Stimulated activated CD8-positive, alpha-beta memory T cell treated with anti-CD3 and anti-CD28 coated beads, Interleukin-7, amount 100 ng/mL, for 1 hour (primary cell): ENCODE results near the gene VPS26A.
"Not testable (repeated sequence)": the region's sequence is repeated elsewhere in the genome, so short reads cannot be mapped to it uniquely, and the experiment has no call there.

Source experiments
- DNase-seq, 2 donors: peaks; one replicate each; pipeline ENCODE4 v3.0.0-alpha.2; 2020; ENCODE audit warnings: low read depth in 2 of 2

The VPS26A gene

DNA sequence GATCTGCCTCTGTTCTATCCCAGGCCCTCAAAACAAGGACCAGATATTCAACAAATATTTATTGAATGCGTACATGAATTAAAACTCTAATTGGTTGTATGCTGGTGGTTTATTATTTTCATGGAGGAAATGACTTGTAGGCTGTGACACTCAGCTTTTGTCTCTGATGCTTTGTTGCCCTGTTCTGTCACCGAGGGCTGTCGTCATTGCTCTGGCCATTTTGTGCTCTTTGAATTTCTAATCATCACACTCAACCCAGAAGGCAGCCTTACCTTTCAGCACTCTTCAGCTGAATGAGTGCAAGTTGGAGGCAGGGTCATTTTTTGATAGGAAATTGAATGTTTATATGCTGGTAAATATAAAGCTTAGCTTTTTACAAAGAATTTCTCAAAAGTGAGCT lies 21.5 kb upstream of the VPS26A start:
- DNase-seq: no peak

DNA sequence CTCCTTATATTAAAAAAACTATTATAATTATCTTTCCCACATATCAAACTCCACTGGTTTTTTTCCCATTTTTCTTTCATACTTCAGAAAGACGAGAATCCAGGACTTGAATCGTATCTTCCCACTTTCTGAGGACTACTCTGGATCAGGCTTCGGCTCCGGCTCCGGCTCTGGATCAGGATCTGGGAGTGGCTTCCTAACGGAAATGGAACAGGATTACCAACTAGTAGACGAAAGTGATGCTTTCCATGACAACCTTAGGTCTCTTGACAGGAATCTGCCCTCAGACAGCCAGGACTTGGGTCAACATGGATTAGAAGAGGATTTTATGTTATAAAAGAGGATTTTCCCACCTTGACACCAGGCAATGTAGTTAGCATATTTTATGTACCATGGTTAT lies 20.2 kb upstream of the VPS26A start:
- no peak for DNase-seq

DNA sequence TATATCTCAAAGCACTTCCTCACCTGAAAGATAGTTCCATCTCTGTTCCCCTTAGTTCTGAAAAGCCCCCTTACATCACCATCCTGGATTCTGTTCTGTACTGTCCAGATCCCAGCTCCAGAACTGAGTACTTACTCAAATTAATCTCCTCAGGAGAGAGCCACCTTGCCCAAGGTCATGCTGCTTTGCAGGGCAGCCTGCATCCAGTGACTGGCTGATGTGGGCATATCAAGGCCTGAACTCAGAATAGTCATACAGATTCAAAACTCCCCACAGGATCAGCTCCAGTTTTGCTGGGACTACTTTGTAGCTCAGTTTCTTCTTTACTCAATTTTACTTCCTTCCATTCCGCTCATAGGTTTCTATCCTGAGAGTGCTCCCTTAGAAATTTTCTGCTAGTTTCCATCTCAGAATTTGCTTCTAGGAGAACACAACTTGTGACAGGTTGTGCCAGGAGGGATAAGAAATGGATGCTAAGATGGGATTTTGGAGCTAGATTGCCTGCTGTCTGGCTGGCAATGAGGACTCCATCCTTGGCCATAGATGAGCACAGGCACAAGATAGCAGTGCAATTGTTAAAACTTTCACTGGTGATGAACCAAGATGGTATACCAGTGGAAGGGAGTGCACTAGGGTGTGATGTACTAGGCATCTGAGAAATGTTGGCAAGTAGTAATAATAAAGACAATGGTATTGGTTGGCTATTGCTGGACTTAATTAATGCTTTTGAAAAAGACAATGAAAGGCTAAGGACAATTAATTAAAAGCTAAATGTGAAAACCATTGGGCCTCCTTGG lies 18.8 kb upstream of the VPS26A start:
- DNase-seq: no peak

DNA sequence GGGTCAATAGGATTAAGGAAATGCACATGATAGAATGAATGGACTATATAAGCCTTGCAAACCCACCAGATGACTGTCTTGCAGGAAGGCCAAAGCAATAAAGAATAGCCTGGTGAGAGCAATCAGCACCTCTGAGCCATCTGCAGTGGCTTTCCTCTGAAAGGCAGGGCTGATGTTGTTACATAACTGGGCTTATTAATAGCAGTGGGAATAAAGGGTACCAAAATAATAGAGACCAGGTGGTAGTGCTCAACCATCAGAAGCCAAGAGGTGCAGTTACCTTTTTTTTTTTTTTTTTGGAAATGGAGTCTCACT lies 16.8 kb upstream of the VPS26A start:
- DNase-seq: no peak

DNA sequence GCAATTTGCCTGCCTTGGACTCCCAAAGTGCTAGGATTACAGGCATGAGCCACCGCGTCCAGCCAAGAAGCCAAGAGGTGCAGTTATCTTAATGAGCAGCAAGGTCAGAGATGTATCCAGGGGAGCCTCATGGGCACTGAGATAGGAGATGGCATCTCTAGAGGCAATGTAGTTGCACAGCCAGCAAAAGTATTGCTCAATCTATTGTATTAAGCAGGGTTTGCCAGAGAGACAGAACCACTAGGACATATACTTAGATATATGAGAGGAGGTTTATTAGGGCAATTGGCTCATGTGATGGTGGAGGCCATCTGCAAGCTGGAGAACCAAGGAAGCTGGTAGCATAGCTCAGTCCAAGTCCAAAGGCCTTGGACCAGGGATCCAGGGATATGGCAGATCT lies 16.3 kb upstream of the VPS26A start:
- DNase-seq: no peak

DNA sequence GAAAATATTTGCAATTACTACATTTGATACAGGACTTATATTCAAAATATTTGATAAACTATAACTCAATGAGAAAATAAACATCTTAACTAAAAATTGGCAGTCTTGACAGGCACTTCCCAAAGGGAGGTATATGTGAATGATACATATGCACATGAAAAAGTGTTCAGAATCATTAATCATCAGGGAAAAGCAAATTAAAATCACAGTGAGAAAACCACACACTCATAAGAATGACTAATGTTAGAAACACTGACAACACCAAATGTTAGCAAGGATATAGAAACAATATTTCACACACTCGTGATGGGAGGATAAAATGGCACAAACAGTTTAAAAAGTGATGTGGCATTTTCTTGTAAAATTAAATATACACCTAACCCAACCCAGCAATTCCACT lies 4.1 kb upstream of the VPS26A start:
- DNase-seq: no peak

DNA sequence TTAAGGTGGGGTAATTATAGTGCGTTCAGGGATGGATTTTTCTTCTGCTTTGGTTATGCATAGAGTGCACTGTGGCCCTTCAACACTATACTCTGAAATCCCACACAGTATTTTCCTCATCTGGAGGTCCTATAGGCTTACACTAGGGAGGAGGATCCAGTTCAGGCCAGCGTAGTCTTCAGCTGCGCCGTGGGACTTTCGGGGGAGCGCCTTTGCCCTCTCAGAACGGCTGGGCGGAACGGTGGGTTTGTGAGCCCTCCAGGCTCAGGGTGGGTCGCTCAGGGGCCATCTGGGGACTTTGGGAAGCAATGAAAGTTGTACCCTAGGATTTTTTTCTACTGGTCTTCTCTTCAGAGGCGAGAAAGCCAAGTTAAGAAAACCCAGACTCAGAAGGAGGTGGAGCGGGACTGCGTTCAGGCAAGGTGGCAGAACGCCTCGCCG lies 652 bp upstream of the VPS26A start:
- no peak for DNase-seq

DNA sequence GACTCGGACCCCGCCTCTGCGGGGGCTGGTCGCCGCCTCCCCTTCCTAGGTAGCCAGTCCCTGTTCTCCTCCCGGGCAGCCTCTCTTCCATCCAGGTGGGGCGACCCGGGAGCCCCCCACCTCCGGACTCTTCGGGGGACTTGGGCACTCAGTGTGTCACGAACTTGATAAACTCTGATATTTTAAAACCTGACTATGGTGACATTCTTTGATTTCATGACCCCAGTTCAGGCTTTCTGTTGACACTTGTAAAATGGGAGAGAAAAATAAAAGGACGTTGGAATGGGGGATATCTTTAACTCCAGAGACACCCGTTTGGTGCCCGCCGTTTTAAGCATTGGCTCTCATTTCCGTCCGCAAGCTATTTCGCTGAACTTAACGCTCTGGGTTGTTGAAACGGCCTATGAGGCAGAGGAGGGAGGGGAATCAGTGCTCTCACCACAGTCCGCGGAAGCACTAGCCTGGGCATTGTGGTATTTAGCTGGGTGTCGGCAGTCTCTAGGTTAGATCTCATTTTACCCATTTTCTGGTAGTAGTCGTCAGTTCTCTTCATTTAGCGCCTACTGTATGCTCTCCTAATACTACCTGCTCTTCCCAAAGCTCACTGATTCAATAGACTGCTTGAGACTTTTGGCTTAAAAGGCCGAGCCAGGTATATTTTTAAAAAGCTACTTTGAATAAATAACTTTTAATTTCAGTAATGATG lies 738 bp downstream of the VPS26A start:
- peak; percentile 28 to 34 for DNase-seq

DNA sequence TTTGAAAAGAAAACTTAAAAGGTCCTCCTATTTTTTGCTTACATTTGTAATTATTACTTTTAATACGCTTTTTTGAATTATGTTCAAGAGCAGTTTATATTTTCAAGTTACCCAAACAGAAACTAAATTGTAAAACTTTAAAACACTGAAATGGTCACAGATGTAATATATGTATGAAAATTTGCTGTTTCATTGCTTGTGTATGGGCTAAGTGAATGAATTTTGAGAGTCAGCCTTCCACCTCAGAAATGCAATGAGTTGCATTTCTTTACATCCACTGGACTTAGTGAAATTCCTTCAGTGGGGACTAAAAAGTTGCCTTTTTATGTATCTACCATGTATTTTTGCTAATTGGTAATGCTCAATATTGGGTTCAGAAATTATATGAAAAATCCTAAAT lies 1.6 kb downstream of the VPS26A start:
- DNase-seq: no peak

DNA sequence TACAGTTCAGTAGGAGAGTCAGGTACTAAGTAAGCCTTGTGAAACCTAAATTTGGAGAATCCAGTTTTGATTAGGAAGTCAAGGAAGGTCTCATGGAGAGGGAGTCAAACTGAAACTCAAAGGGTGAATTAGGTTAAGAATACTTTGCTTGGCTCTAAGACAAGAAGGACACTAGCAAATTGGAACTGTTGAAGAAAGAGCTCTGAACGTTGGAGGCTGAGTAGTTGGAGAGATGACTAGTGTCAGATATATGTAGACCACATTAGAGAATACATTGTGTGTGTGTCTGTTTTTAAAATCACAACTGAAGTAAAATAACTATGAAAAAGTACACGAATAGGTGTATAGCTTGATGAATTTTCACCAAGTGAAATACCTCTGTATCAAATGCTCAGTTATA lies 6.3 kb downstream of the VPS26A start:
- no peak for DNase-seq

DNA sequence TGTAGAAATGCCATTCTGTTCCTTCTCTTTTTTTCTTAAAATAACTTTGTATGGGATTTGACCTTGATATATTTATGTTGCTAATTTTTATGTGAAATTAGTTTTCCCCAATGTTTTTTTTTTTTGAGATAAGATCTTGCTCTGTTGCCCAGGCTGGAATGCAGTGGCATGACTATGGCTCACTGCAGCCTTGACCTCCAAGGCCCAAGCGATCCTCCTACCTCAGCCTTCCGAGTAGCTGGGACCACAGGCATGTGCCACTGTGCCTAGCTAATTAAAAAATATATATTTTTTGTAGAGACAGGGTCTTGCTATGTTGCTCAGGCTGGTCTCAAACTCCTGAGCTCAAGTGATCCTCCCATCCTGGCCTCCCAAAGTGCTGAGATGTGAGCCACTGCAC lies 16.0 kb downstream of the VPS26A start:
- no peak for DNase-seq

DNA sequence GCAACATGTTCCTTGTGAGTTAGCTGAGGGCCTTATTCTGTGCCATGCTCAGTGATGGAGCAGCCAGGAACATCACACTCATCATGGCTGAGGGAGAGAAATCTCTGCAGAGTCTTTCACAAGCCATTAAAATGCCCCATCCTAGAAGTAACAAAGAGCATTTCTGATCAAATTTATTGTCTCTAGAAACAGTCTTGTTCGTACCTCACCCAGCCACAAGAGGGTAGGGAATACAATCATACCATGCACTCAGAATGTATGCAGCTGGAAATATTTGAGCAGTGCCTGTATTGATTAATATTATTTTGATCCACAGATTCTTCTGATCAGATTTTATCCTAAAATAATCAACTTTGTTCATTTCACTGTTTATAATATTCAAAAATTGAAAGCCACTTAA lies 17.3 kb downstream of the VPS26A start:
- no peak for DNase-seq

DNA sequence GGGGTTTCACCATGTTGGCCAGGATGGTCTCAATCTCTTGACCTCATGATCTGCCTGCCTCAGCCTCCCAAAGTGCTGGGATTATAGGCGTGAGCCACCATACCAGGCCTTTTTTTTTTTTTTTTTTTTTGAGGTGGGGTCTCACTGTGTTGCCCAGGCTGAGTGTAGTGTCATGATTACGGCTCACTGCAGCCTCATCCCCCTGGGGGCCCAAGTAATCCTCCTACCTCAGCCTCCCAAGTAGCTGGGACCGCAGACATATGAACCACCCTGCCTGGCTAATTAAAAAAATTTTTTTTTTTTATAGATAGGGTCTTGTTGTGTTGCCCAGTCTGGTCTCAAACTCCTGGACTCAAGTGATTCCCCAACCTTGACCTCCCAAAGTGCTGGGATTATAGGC lies 18.1 kb downstream of the VPS26A start:
- DNase-seq: not testable (repeated sequence)

DNA sequence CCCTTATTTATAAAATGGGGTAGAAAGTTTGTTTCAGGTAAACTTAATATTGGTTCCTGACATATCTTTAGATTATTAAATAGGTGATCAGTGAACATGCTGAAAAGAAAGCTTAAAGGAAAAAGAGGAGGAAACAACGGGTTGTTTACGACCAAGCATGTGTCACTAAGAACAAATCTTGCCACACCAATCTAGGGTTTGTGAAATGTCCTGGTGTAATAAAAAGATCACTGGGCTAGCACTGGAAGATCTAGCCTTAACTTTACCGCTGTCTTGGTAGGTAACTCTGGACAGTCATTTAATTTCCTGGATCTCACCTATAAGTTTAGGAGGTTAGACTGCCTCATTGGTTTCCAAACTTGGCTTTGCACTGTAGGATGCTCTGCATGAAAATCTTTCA lies 19.0 kb downstream of the VPS26A start:
- DNase-seq: no peak

DNA sequence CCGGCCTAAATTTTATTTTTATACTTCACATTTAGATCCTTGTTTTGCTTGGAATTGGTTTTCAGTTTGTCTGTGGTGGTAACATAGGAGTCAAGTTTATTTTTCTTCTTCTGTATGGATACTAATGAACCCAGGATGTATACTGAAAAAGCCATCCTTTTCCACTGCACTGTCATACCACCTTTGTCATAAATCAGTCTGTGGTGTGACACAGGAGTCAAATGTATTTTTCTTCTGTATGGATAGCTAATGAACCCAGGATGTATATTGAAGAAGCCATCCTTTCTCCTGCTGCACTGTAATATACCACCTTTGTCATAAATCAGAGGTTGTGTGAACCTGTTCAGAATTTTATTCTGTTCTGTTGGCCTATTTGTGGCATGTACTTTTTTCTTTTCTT lies 21.4 kb downstream of the VPS26A start:
- no peak for DNase-seq

DNA sequence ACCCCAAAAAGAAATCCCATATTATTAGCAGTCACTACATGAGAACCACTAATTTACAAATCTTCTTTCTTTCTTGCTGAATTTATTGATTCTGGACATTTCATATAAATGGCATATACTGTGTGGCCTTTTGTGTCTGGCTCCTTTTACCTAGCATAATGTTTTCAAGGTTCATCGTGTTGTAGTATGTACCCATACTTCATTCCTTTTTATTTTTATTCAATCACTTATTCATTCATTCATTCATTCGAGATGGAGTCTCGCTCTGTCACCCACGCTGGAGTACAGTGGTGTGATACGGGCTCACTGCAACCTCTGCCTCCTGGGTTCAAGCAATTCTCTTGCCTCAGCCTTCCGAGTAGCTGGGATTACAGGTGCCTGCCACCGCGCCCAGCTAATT lies 21.9 kb downstream of the VPS26A start:
- DNase-seq: no peak

DNA sequence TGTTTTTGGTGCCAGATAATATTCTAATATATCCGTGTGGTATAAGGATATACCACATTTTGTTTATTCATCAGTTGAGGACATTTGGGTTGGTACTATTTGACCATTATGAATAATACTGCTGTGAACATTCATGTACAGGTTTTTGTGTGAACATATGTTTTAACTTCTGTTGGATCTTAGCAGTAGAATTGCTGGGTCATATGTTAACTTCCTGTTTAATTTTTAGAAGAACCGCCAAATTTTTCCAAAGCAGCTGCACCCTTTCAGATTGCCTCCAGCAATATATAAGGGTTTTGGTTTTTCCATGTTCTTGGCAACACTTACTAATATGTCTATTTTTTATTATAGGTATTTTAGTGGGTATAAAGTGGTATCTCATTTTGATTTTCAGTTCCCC lies 22.8 kb downstream of the VPS26A start:
- no peak for DNase-seq

DNA sequence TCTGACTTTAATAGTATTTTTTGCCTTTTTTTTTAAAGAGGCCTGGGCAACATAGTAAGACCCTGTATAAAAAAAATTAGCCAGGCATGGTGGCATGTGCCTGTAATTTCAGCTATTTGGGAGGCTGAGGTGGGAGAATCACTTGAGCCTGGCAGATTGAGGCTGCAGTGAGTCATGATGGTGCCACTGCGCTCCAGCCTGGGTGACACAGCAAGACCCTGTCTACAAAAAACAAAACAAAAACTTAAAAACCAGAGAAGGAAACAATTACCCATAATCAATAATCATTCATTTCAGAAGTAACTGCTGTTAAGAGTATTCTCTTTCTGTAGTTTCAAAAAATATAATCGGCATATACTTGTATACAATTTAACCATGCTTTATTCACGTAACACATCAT lies 28.0 kb downstream of the VPS26A start:
- no peak for DNase-seq

DNA sequence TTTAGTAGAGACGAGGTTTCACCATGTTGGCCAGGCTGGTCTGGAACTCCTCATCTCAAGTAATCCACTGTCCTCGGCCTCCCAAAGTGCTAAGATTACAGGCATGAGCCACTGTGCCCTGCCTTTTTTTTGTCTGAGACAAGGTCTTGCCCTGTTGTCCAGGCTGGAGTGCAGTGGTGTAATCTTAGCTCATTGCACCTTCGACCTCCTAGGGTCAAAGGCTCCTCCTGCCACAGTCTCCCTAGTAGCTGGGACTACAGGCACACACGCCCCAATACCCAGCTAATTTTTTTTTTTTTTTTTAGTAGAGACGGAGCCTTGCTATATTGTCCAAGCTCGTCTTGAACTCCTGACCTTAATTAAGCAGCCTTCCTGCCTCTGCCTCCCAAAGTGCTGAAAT lies 29.2 kb downstream of the VPS26A start:
- DNase-seq: no peak

DNA sequence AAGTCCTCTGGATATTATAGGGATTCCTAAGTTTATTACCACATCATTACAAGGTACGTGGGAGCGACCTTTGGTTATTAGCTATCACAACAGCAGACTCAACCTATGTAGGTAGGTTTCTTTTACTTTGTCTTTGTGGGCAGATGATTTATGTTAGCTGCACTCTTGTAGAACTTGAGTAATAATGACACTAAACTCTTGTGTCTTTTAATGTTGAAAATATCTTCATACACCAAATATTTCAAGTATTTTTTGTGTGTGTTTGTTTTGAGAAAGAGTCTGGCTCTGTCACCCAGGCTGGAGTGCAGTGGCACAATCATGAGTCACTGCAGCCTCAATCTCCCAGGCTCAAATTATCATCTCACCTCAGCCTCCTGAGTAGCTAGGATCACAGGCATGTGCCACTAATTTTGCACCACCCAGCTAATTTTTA lies 36.8 kb downstream of the VPS26A start:
- DNase-seq: no peak

DNA sequence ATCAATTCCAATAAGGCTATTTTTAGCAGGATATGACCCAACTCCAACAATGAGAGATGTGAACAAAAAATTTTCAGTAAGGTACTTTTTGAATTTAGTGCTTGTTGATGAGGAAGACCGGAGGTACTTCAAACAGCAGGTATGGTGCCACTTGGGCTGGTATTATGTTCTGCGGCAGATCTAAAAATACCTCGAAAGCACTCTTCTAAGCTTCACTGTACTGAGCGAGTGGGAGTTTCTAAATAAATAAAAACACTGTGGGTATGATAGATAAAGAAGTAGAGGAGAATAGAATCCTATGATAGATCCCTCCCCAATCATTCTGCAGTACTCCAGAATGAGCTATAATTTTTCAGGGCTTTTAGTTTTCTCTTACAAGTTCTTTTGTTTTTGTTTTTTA lies 44.5 kb downstream of the VPS26A start:
- no peak for DNase-seq

DNA sequence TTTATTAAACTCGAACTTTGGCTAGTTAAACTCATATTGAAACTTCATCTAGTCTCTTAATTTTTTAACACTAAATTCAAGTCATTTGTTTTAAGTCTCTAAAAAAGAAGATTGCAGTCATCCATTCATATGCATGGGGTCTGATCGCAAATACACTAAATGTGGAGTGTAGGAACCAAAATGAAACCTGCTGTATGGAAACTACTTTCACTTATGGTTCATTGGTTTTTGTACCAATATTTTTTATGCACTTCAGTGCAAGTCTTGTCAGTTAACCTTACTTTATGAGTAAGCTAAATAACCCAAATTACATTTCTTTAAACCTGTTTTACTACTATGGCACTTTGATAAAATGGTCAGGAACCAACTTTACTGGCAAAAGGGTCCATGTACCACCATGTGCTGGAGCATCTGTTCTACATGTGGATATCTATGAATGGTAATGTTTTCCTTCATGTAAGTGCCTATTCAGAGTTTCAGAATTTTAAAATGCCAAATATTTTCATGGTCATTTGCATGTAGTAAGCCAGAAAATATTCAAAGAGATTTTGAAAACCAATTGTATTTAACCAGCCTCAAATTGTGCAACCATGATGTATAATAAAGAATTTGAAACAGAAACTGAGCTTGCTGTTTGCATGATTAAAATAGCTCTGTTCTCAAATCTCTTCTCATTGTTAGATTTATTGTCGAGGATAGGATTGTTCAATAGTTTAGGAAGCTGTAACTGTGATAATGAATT lies 48.4 kb downstream of the VPS26A start:
- no peak for DNase-seq

DNA sequence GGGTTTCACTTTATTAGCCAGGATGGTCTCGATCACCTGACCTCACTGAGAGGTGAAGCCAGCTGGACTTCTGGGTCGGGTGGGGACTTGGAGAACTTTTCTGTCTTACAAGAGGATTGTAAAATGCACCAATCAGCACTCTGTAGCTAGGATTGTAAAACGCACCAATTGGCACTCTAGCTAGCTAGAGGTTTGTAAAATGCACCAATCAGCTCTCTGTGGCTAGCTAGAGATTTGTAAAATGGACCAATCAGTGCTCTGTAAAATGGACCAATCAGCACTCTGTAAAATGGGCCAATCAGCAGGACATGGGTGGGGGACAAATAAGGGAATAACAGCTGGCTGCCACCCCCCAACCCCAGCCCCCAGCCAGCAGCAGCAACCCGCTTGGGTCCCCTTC lies 51.3 kb downstream of the VPS26A start:
- not testable (repeated sequence) for DNase-seq
